HG02571 (cell line): ENCODE results near the gene SLC39A9.

Experiments used
- ATAC-seq: cut with Tn5 transposase; IDR thresholded peaks from one replicate; pipeline ENCODE4 v1.9.1; 2021; ENCODE audit warnings: mild to moderate bottlenecking, moderate library complexity; ENCODE audit not compliant: unreplicated experiment

Gene SLC39A9, protein sequence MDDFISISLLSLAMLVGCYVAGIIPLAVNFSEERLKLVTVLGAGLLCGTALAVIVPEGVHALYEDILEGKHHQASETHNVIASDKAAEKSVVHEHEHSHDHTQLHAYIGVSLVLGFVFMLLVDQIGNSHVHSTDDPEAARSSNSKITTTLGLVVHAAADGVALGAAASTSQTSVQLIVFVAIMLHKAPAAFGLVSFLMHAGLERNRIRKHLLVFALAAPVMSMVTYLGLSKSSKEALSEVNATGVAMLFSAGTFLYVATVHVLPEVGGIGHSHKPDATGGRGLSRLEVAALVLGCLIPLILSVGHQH

DNA sequence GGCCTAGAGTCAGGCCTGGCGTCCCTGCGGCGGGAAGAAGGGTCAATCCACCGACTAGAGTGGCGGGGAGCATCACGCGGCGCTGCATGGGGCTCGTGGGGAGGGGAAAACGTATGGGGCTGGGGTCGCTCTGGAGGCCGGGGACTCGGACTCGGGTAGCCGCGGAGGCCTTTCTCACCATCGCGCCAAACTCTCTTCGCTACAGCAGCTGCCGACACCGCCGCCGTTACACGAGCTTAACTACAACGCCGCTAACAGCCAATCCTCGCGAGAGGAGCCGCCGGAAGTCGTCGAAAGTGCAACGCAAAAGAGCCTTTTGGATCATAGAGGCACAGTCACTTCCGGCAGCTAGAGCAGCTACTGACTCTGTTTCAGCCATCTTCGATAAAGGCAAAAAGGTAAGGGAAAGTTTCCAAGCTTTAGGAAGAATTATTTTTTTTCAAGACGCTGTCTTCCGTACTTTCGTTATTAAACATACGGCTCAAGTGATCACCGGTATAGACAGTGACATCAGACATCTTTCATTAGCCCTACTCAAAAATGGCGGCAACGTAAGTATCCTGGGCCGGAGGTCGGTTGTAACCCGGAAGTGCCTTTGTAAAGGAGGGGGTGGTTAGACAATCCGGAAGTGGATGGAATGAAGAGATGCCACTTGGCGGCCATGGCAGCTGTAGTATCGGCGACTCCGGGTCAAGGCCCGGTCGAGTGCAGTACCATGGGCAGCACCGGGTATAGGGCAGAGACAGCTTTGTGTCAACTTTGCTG, at the start of gene SLC39A9, which contains the start of gene ERH:
Gene SLC39A9 (plus strand): TSS at position 640 of the 765 bp plus-strand sequence. CDS start 678 bp downstream, outside the sequence.
Gene ERH (minus strand): TSS at position 247 of the 765 bp plus-strand sequence. CDS start 66 bp downstream, at position 181.
- ATAC-seq, result peak; percentile 87

DNA sequence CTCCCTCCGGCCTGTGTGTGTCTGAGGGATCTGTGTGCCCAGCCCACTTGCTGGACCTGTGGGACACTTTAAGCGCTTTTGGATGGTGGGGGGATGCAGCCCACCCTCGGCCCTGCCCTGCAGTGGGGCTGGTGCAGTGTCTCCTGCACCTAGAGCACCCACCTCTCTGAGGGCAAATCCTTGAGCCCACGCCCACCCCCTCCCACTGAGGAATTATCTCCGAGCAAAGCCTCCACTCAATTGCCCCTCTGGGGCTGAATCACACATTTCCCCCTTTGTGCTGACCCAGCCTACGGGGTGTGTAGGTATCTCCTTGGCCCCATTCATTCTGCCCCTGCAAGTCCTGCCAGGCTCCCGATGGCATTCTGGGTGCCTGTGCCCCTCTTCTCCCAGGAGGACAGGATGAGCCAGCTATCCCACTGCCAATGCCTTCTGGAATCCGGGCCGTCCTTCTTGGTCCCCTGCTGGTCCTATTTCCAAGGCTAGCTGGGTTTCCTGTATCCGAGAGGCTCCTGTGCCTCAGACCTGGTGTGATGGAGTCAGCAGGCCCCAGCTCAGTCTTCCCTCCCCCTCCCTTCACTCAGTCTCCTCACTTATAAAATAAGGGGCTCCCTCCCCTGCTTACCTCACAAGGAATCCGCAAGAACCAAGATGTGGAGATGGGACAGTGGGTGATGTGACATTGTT, 49.3 kb upstream of the SLC39A9 start:
- no peak for ATAC-seq

DNA sequence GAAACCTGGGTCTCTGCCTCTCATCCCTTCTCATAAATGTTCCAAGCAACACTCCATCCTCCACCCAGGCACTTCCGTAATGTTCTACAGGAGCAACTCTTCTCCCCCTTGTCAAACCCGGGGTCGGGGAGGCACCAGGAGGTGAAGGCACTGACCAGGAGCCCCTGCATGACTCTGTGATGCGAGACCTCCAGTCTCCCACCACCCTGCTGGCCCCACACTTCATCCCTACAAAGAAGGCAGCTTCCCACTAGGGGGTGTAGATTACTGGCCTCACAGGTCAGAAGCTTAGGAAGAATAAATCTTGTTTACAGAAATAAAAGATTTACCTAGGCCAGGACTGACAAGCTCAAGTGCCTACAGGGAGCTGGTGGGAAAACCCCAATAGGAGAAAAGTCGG, 47.6 kb upstream of the SLC39A9 start:
- ATAC-seq, result no peak

DNA sequence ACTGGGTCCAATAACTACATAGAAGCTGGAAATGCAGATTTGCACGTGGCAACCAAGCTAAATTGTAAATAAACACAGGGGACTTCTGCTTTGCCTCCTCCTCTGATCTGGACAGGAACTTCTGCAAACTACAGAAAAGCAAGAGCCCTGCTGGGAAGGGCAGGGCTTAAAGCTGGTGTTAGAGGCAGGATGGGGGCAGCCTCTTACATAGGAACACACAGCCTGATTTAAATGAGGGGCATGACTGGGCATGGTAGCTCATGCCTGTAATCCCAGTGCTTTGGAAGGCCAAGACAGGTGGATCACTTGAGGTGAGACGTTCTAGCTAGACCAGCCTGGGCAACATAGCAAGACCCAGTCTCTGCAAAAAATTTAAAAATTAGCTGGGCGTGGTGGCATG, 47.1 kb upstream of the SLC39A9 start:
- ATAC-seq, result no peak

DNA sequence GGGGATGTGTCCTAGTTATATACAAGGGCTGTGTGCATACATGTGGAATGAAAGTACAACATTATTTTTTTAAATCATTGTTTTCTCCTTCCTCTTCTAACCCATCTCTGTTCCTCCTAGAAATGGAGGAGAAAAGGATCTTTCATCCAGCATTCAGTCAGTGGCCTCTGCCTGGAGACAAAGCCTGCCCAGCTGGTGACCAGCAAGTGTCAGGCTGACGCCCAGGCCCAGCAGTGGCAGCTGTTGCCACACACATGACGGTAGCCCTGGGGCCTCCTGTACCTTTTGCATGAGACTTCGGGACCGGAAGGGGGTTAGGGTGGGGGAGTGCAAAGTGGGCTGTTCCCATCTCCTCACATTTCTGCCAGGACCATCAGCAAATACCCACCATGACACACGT, 46.6 kb upstream of the SLC39A9 start:
- ATAC-seq, result no peak

DNA sequence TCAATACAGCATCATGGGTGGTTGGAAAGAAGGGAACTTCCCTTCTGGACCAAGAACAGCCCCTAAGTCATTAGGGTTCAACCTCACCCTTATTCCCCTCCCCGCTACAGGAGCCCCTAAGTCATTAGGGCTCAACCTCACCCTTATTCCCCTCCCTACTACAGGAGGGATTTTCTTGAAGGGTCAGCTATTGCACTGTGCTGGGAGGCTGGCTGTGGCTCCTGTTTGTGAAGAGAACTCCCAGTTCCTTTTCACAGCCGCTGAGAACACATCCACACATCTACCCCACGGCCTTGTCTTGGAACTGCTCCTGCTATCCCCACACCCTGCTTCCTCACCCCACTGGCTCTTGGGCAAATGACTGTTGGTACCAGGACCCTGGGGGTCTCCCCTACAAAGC, 45.3 kb upstream of the SLC39A9 start:
- no peak for ATAC-seq

DNA sequence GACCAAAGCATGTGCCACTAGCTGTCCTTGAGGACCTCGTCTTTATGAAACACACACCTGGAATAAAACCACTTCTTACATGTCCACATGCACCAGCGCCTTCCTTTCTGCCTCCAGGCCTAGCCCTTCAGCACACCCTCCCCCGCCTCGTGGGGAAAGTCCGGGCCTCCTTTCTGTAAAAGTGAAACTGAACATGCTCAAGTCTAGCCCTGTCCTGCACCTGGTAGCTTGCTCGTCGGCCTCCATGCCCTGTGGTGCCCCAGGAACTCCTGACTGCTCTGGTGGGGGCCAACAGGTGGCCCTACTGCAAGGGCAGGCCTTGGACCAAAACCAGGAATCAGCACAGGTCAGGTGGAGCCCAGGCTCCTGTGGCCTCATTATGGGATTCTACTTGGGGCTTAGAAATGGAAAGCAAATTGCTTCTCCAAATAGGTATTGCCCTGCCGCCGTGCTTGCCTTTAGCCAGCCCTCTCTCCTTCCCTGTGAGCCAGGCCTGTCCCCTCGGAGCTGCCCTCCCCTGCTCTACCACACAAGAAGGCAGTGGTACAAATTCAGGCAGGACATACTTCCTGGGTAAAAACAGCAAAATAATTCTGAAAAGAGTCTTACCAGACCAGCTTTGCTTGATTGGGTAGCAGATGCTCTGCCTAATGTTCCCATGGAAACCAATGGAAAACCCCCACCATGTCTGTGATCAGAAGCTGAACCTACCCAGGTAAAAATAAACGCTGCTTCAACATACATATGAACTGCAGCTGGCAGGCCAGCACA, 43.9 kb upstream of the SLC39A9 start:
- ATAC-seq, result peak; percentile 89

DNA sequence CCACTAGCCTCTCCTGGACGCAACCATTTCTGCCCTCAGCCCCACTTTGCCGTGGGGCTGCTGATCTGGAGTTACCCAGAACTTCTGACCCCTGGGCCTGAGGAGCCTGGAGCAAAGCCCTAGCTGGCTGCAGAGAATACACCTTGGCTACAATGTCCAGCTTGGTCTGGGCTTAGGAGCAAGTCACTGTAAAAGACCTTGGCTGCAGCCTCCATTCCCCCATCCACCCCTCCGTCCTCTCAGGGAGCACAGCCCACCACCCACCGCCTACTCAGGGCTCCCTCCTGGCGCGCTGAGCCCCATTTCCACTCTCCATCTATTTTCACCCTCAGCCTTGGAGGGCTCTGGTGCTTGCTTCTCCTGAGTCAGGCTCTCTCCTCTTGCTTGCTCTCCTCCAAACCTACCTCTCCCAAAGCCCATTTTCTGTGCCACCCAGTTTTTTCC, 43.3 kb upstream of the SLC39A9 start:
- ATAC-seq, result no peak

DNA sequence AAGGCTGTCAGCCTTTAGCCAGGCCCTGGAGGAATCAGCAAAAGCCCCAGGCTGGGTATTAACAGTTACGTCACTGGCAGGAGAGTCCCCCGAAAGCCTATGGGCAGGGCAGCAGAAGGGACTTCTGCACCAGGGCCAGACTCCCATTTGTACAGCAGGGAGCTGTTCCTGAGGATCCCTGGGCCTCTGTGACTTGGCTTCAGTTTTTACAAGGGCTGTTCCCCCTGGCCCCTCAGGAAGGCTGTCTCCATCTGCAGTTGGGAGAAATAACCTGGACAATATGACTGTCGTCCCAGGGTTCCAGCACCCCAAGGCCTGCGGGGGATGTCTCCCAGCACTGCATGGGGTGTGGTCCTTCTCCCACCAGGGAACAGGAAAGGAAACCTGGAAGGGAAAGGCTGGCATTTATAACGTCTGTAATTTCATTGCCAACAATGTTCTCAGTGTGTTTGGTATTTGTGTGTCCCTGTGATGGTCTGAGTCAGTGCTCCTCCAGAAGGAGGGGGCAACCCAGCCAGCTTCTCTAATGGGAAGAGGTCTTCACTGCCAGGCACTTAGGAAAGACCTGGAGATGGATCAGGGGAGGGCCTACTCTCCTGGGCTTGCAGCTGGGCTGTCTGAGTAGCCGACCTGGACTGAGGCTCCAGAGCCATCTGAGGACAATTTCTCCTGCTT, 42.7 kb upstream of the SLC39A9 start:
- ATAC-seq, result no peak

DNA sequence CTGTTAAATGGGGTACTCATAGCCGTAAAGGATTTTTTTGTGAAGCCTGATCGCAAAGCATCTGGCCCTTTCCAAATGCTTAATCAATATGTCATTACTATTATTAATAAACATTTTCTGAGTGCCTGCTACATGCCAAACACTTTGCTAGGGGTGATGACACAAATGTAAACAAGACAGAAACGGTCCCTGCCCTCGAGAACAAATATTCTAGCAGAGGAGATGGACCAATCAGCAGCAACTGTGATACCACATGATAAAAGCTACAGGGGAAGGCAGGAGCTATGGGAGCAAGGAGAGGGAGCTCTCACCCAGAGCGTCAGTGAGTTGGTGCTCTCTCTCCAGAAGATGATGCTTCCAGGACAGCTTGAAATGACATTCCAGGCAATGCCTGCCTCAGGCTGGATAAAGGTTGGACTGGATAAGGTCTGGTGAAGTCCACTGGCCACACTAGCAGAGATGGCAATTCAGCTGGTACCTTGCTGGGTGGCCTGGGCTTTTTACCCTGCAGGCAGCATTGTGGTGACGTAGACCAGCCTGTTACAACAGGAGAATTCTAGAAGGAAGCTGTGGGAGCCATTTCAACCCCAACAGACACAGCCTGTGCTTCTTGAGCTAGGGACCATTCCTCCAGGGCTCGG, 41.5 kb upstream of the SLC39A9 start:
- ATAC-seq, result no peak

DNA sequence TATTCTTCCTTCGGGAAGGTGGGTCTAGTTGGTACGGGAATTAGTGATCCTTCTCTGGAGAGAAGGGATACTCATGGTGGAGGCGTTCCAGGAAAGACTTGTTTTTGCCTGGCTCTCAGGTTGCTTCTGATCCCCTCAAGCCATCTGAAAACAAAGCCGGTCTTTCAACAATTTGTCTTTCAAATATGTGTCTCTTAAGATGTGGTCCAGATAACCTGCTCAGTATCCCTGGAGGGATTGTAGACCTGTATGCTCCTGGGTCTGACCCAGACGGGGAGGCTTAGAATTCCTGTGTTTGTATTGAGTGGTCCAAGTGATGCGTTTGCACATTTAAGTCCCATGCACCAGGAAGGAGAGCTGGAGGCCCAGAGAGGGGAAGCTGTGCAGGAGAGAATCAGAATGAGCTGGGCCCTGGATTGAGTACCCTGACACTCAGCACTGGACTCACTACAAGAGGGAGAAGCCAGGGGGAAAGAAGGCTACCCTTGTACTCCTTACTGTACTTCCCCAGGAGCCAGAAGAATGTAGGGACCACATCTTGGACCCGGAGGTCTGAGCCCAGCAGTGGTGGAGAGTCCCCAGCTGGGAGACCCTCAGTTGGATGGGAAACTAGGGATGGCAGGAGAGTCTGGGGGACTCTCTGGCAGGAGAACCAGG, 40.8 kb upstream of the SLC39A9 start:
- ATAC-seq, result no peak

DNA sequence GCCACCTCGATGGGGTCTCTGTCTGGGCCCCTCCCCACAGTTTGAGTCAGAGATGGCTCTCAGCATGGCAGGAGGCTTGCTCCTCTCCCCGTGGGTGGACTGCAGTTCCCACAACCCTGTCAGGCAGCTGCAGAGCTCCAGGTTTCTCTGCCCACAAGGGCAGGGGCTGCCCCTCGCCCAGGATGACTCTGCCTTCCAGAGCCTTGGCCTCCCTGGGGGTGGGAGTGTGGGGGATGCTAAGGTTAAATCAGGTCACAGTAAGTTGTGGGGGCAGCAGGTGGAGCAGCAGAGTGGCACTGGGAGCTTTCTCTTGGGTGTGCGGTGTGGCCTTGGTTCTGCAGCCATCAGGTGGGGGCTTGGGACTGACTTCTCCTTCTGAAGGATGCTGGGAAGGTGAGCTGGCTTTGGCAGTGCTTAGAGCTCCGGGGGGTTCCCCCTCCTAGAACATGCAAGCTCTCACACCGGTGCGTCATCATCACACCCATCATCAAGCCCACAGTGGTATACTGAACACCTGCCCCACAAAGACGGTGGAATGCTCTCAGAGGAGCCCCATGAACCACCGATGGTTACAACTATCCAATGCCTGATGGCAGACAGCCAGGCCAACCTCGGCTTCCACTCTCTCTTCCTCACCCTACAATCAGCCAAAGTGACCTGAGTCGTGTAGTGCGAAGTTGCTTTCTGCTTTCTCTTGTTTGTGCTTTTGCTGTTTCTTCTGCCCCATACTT, 40.1 kb upstream of the SLC39A9 start:
- no peak for ATAC-seq

DNA sequence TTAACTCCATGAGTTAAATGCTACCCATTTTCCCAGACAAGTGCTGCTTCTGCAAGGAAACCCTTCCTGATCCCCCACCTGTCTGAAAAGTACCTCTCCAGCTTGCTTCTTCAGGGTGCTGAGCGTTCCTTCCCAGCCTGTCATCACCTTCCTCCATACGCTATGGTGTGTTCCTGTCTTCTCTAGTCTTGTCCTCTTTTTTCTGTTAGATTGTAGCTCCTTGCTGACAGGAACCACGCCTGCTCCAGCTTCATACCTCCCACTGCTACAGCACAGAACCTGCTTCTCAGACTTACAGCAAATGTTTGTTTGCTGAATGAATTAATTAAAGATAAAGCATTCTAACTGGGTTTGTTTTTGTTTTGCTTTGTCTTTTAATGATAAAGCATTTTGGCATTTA, 39.5 kb upstream of the SLC39A9 start:
- ATAC-seq, result no peak

DNA sequence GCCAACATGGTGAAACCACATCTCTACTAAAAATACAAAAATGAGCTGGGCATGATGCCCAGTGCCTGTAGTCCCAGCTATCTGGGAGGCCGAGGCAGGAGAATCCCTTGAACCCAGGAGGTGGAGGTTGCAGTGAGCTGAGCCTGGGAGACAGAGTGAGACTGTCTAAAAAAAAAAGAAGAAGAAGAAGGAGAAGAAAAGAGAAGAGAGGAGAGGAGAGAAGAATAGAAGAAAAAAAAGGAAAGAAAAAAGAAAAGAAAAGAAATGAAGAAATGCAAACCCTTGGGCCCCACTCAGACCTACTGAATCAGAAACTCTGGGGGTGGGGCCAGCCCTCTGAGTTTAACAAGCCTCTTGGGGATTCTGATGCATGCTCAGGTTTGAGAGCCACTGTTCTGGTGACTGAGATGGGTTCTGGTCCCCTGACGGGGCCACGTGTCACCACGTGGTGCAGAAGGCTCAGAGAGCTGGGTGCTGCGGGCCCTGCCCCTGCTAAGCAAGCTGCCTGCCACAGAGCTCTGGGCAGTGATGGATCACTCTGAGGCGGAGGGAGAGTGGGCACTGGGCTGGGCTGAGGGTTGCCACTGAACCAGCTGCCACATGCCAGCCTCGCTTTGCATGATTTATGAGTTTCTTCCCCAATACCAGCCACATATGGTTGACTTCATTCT, 37.9 kb upstream of the SLC39A9 start:
- ATAC-seq, result no peak

DNA sequence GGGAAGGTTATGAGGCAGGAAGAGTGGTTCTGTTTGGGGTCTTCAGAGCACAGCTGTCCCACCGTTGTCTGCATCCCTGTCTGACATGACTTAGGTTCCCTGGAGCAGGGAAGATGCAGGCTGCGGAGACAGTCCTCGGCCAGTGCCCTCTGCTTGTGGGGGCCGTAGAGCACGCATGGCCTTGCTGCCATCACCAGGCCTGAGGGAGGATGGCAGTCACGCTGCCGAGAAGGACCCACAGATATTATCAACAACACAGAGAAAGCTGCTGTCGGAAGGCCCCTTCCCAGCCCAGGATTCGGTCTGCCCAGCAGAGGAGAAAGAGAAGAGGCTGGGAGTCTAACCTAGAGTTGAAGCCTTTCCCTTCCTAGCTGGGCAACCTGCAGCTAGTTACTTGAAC, 35.4 kb upstream of the SLC39A9 start:
- no peak for ATAC-seq

DNA sequence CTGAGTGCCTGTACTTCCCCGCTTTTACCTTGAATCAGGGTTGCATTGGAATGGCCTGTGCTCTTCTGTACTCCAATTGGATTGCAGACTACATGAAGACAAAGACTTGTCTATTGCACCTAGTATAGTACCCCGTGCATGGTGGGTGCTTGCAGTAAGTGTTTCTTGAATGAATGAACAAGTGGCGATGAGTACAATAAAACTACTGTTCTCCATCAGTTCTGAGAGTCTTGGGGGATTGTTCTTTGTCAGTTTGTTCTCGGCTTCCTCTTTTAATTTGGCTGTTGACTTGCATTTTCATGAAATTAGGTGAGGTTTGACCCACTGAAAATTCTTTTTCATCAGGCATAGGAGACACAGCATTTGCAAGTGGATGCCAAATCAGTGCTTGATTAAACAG, 34.5 kb upstream of the SLC39A9 start:
- no peak for ATAC-seq

DNA sequence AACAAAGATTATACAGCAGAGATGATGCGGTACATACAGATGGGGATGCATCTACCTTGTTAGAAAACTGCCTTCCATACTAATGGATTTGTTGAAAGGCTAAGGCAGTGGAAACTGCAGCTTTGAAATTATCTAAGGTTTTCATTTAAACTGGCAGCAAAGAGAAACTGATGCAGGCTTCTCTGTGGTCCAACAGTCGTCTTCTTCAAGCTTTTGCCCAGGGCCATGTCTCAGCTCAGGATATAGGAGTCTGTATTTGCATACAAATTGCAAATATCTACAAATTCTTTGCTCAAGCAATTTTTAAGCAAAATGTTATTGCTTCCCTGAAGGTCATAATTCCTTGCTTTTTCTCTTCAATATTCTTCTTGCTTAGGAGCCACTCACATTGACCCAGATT, 34.1 kb upstream of the SLC39A9 start:
- ATAC-seq, result no peak

DNA sequence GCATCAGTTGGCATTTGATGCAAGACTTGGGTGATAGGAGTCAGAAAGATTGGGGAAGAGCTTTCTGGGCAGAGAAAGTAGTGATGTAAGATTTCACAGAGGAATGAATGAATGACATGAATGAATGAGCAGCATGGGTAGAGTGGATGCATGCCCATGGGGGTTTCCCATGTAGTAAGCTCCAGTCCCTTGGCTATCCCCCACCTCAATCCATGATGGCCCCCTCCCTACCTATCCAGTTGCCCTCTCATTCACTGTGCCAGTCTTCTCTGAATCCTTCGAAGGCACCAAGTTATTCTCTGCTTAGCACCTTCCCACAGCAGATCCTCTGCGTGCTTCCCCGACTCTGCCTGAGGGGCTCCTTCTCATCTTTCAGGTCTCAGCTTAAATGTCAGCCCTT, 32.4 kb upstream of the SLC39A9 start:
- no peak for ATAC-seq
